Cortex of kidney (tissue), 1 donor: Measurements from ENCODE around the gene ZNF287.
"Not testable (repeated sequence)": the region's sequence is repeated elsewhere in the genome, so short reads cannot be mapped to it uniquely, and the experiment has no call there.

Source experiments
- DNase-seq: peaks from one replicate; lab custom pipeline; 2025; lab: John Stamatoyannopoulos, UW

ZNF287 gene

GRCh38 chr17:16568541-16569357, at the start of gene ZNF287:
TSS of gene ZNF287 (minus strand) at chr17:16569204. CDS start at chr17:16567731, 1,473 bp downstream.
- peak; percentile 21 for DNase-seq

GRCh38 chr17:16617481-16618060, 48.6 kb upstream of the ZNF287 start:
- no peak for DNase-seq

- no peak for DNase-seq
Observed at GRCh38 chr17:16599537-16599936, 30.5 kb upstream of the ZNF287 start.

- DNase-seq = no peak
Observed at GRCh38 chr17:16593356-16594102, 24.5 kb upstream of the ZNF287 start.

- no peak for DNase-seq
Observed at GRCh38 chr17:16589097-16589969, 20.3 kb upstream of the ZNF287 start.

GRCh38 chr17:16585796-16586195, 16.8 kb upstream of the ZNF287 start:
- DNase-seq = no peak

- DNase-seq = no peak
Observed at GRCh38 chr17:16584273-16584995, 15.4 kb upstream of the ZNF287 start.

- DNase-seq = no peak
Observed at GRCh38 chr17:16583781-16584180, 14.8 kb upstream of the ZNF287 start.

- no peak for DNase-seq
Observed at GRCh38 chr17:16573466-16573865, 4.5 kb upstream of the ZNF287 start.

- DNase-seq = no peak
Observed at GRCh38 chr17:16569358-16569712, 331 bp upstream of the ZNF287 start.

- no peak for DNase-seq
Observed at GRCh38 chr17:16552637-16553045, 16.4 kb downstream of the ZNF287 start.

- no peak for DNase-seq
Observed at GRCh38 chr17:16551878-16552636, 16.9 kb downstream of the ZNF287 start.

GRCh38 chr17:16537130-16537458, 31.9 kb downstream of the ZNF287 start:
- DNase-seq = no peak

- no peak for DNase-seq
Observed at GRCh38 chr17:16534236-16534635, 34.8 kb downstream of the ZNF287 start.

- no peak for DNase-seq
Observed at GRCh38 chr17:16529906-16530305, 39.1 kb downstream of the ZNF287 start.

- DNase-seq = no peak
Observed at GRCh38 chr17:16527298-16527697, 41.7 kb downstream of the ZNF287 start.

GRCh38 chr17:16525556-16525955, 43.4 kb downstream of the ZNF287 start:
- DNase-seq = not testable (repeated sequence)

- no peak for DNase-seq
Observed at GRCh38 chr17:16521070-16521727, 47.8 kb downstream of the ZNF287 start.

GRCh38 chr17:16519021-16519420, 50.0 kb downstream of the ZNF287 start:
- no peak for DNase-seq

- no peak for DNase-seq
Observed at GRCh38 chr17:16517477-16517876, 51.5 kb downstream of the ZNF287 start.
